ENCODE data around the gene TMEM238L. TPM values are rescaled to one million over a fixed set of nuclear protein-coding genes. Genes with fewer than 3 reads are reported as not detected.

Gene TMEM238L
- polyA plus RNA-seq, 3 donors = 2.6 TPM; not detected in 2

- no peak overlapping the region for H3K27ac ChIP-seq (ENCODE audit: low read depth, low read length)
- 78 to 86% (median 83%) methylated on average over 2 of the region's 2 CpGs for WGBS, 3 donors
Observed at GRCh38 chr17:10779609-10780008, 24.3 kb downstream of the TMEM238L start.

DNA sequence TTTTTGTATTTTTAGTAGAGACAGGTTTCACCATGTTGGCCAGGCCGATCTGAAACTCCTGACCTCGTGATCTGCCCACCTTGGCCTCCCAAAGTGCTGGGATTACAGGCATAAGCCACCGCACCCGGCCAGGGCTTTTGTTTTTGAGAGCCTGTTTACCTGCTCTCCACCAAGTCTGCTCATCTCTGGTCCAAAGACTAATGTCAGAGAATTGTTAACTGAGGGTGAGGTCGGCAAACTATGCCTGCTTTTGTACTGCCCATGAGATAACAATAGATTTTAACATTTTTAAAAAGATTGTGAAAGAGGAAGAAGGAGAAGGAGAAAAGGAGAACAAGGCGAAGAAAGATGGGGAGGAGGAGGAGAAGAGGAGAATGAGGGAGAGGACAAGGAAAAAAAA lies 26.0 kb downstream of the TMEM238L start:
- no peak overlapping the region for H3K27ac ChIP-seq (ENCODE audit: low read depth, low read length)
- WGBS, 3 donors = 74 to 80% (median 76%) methylated on average over 6 of the region's 6 CpGs

- 83 to 91% (median 88%) methylated on average over 11 of the region's 11 CpGs for WGBS, 3 donors
Observed at GRCh38 chr17:10777131-10777807, 26.6 kb downstream of the TMEM238L start.

DNA sequence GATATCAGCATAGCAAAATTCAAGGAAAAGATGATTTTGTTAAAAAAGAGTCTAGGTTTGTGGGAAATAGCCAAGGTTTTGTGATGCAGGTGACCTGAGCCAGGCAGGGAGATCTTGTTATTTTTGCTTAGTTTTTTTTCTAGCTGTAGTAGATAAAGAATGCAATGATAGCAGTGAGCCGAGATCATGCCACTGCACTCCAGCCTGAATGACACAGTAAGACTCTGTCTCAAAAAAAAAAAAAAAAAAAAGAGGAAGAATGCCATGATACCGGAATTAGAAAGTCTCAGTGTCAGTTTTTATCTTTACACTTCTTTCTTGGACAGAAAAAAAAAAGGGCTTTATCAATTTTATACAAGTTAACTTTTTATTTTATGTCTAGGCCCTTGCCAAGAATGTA lies 27.5 kb downstream of the TMEM238L start:
- 31 to 38% (median 31%) methylated on average over 2 of the region's 2 CpGs for WGBS, 3 donors
- H3K27ac ChIP-seq (ENCODE audit: low read depth, low read length) = no peak overlapping the region

More at GRCh38 chr17:10777131-10777807, 26.6 kb downstream of the TMEM238L start:
- no peak overlapping the region for H3K27ac ChIP-seq (ENCODE audit: low read depth, low read length)

GRCh38 chr17:10775740-10776356 lies 28.1 kb downstream of the TMEM238L start:
- 72 to 84% (median 76%) methylated on average over 5 of the region's 5 CpGs for WGBS, 3 donors
- H3K27ac ChIP-seq (ENCODE audit: low read depth, low read length) = no peak overlapping the region

DNA sequence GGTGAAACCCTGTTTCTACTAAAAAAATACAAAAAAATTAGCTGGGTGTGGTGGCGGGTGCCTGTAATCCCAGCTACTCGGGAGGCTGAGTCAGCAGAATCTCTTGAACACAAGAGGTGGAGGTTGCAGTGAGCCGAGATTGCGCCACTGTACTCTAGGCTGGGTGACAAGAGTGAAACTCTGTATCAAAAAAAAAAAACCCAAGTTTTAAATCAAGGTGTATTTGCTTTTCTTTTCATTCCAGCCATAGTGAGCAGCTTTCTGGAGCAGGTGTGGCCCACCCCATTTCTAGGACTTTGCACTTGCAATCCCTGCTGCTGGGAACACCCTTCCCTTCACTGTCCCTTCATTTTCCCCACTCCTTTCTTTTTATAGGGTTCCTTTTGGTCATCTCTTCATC lies 28.8 kb downstream of the TMEM238L start:
- WGBS, 3 donors = 82 to 96% (median 94%) methylated on average over 4 of the region's 4 CpGs
- H3K27ac ChIP-seq (ENCODE audit: low read depth, low read length) = no peak overlapping the region

DNA sequence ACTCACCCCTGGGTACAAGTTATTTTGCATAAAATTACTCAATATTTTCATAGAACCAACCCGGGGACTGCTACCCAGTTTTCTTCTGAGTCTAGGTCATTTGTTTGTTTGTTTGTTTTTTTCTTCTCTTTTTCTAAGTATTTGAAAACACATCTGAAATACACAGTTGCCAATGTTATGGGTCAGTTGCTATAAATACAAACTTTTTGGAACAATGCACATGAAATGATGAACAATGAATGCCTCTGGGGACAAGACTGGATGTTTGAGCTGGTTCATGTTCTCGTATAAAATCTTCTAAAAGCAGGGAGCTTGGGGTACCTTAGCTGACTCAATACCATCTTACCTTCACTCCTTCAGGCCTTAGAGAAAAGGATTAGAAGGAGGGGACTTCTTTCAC lies 30.5 kb downstream of the TMEM238L start:
- 40 to 81% (median 55%) methylated on average over 2 of the region's 2 CpGs for WGBS, 3 donors
- H3K27ac ChIP-seq (ENCODE audit: low read depth, low read length) = no peak overlapping the region

DNA sequence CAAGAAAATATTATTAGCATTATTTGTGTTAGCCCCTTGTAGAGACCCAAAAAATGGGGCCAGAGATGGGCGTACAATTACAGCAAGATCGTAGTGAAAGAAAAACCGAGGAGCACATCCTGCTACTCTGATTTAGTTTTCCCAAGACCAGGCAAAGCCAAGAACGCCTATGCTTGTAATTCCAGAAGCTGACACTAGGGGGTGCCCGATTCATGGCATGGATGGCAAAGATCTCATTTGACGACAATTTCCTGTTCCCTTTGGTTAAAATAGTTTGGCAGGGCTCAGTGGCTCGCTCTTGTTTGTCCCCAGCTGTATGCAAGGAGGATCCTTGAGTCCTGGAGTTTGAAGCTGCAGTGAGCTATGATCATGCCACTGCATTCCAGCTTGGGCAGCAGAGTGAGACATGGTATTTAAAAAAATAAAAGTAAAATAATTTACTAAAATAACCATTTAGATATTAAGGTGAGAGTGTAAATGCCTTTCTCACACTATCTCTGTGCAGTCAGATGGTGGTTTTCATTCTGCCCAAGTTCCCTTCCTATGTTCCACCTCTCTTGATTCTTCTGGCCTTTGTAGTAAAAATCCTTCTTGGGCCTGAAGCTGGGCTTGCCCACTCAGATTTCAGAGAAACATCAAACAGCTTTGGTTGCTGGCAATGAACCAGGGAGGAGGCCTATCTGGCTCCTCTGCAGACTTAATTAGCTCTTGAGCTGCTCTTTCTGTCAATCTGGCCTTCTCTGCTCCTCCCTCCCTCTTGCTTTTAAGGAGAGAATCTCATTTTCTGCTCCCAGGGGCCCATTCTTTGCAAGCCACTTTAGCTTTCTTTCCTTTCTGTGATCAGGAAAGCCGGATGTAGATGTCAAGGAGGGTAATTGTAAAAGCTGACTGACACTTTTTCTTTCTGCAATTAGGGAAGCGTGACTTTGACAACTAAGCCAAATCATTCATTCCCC lies 31.2 kb downstream of the TMEM238L start:
- H3K27ac ChIP-seq (ENCODE audit: low read depth, low read length) = no peak overlapping the region
- WGBS, 3 donors = 38 to 40% (median 39%) methylated on average over 9 of the region's 9 CpGs

- 80 to 89% (median 81%) methylated on average over 2 of the region's 2 CpGs for WGBS, 3 donors
- H3K27ac ChIP-seq (ENCODE audit: low read depth, low read length) = no peak overlapping the region
Observed at GRCh38 chr17:10771148-10771547, 32.8 kb downstream of the TMEM238L start.

DNA sequence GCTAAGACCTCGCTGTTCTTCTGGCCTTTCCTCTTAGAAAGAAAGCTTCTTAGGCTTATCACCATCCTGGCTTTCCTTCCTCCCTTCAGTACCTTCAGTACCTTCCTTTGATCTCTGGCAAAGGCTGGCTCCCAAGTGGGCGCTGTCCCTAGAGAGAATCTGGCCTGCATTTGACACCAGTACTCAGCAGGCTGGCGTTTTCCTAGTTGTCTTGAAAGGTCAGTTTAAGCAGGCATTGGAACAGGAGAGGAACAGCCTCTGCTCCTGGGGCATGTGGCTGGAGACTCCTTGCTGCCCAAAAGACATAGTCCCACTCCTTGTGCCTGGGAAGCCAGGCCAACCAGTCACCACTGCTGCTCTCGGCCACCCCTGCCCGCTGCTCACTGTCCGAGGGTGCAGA lies 34.1 kb downstream of the TMEM238L start:
- no peak overlapping the region for H3K27ac ChIP-seq (ENCODE audit: low read depth, low read length)
- 82 to 92% (median 90%) methylated on average over 6 of the region's 6 CpGs for WGBS, 3 donors

DNA sequence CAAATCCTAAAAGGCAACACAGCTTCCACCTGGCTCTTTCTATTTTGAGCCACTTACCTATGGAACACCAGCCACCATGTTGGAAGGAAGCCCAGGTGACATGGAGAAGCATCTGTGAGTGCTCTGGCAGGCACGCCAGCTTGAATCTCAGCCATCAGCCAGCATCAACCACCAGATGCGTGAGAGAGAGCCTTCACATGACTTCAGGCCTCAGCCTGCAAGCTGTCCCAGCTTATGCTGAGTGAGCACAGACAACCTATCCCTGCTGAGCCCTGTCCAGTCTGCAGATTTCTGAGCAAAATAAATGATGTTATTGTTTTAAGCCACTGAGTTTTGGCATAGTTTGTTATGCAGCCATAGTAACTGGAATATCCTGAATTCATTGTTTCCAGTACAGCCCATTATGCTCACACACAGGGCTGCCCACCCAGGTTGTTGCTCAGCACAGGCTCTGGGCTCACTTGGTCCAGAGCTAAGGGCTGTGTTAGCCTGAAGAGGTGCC lies 35.1 kb downstream of the TMEM238L start:
- WGBS, 3 donors = 84 to 93% (median 87%) methylated on average over 2 of the region's 2 CpGs
- H3K27ac ChIP-seq (ENCODE audit: low read depth, low read length) = no peak overlapping the region

- H3K27ac ChIP-seq (ENCODE audit: low read depth, low read length) = no peak overlapping the region
- 87 to 91% (median 90%) methylated on average over 4 of the region's 4 CpGs for WGBS, 3 donors
Observed at GRCh38 chr17:10767232-10767631, 36.7 kb downstream of the TMEM238L start.

GRCh38 chr17:10762037-10762436 lies 41.9 kb downstream of the TMEM238L start:
- H3K27ac ChIP-seq (ENCODE audit: low read depth, low read length) = no peak overlapping the region
- 91 to 93% (median 93%) methylated on average over 1 of the region's 1 CpG for WGBS, 3 donors

GRCh38 chr17:10761281-10761680 lies 42.6 kb downstream of the TMEM238L start:
- H3K27ac ChIP-seq (ENCODE audit: low read depth, low read length) = no peak overlapping the region
- 65 to 81% (median 78%) methylated on average over 2 of the region's 2 CpGs for WGBS, 3 donors

- H3K27ac ChIP-seq (ENCODE audit: low read depth, low read length) = no peak overlapping the region
- 37 to 92% (median 89%) methylated on average over 6 of the region's 6 CpGs for WGBS, 3 donors
Observed at GRCh38 chr17:10758062-10758461, 45.8 kb downstream of the TMEM238L start.

DNA sequence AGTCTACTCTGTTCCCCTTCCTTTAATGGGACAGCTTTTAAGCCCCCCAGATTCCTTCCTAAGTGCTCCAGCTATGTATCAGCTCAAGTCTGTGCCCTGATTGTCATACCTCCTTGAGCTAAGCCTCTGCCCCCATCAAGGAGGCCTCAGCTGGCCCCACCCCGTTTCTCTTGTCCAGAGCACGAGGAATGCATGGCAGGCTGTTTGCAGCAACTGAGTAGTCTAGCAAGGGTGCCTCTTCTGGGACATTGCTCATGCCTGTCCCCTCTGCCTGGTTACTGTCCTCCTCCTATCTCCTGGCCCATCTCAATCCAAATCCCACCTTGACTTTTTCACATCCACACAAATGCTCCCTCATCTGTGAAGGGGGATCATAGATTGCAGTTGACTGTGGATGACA lies 46.3 kb downstream of the TMEM238L start:
- no peak overlapping the region for H3K27ac ChIP-seq (ENCODE audit: low read depth, low read length)
- WGBS, 3 donors = 46 to 83% (median 82%) methylated on average over 2 of the region's 2 CpGs

- 45 to 92% (median 85%) methylated on average over 6 of the region's 6 CpGs for WGBS, 3 donors
- H3K27ac ChIP-seq (ENCODE audit: low read depth, low read length) = no peak overlapping the region
Observed at GRCh38 chr17:10757067-10757466, 46.8 kb downstream of the TMEM238L start.

- WGBS, 3 donors = 65 to 80% (median 68%) methylated on average over 2 of the region's 2 CpGs
- H3K27ac ChIP-seq (ENCODE audit: low read depth, low read length) = no peak overlapping the region
Observed at GRCh38 chr17:10756619-10757018, 47.3 kb downstream of the TMEM238L start.

DNA sequence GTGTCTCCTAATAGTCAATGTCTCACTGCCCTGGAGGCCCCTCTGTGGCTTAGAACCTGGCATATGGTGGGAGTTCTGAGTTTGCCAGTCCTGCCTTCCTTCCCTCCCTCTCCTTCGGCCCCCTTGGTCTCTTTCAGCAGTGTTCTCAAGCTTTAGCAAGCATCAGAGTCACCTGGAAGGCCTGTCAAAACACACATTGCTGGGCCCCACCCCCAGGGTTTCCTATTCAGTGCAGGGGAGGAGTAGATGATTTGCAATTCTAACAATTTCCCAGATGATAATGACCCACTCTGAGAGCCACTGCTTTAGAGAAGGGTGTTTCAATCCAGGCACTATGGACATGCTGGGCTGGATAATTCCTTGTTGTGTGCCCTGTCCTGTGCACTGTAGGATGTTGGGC lies 47.7 kb downstream of the TMEM238L start:
- 71 to 80% (median 71%) methylated on average over 1 of the region's 1 CpG for WGBS, 3 donors

More for the DNA sequence above, 47.7 kb downstream of the TMEM238L start:
- no peak overlapping the region for H3K27ac ChIP-seq (ENCODE audit: low read depth, low read length)
